Left ventricle myocardium inferior (tissue), 1 donor: Measurements from ENCODE around the gene ABI2. TPM values are rescaled to one million over a fixed set of nuclear protein-coding genes. Genes with fewer than 3 reads are reported as not detected.

Source experiments
- DNase-seq: peaks from one replicate; pipeline ENCODE4 v3.0.0-alpha.2; 2020
- H3K27ac ChIP-seq: fragments of 200-600 bp; replicated peaks from 2 replicates; pipeline ENCODE4 v1.8.0; 2021
- H3K27me3 ChIP-seq: fragments of 200-600 bp; 2 replicates; pipeline ENCODE4 v1.8.0; 2021; ENCODE audit warnings: low read depth
- H3K36me3 ChIP-seq: fragments of 200-600 bp; 2 replicates; pipeline ENCODE4 v1.8.0; 2021
- H3K4me1 ChIP-seq: fragments of 200-600 bp; 2 replicates; pipeline ENCODE4 v1.8.0; 2021
- H3K4me3 ChIP-seq: fragments of 200-600 bp; 2 replicates; pipeline ENCODE4 v1.8.0; 2021; ENCODE audit warnings: mild to moderate bottlenecking, moderate library complexity
- H3K9me3 ChIP-seq: fragments of 200-600 bp; replicated peaks from 2 replicates; pipeline ENCODE4 v1.8.0; 2021
- intact Hi-C: fragments of 100-400 bp; cut with micrococcal nuclease; formaldehyde crosslinking; loops from one replicate; pipeline ENCODE4 v1.11.0; 2022
- total RNA-seq: library from RNA; stranded (reverse); fragmentation: NEBNext Ultra II Directional; extraction: Animal tissue kit (Norgen Biotek cat#: 25700); gene quantifications from one replicate; pipeline ENCODE4 v1.2.1, GENCODE V29; 2021
- TF ChIP-seq, protein P1 (sequence below): fragments of 200-600 bp; IDR thresholded peaks from 2 replicates; pipeline ENCODE4 v1.8.0; 2021; ENCODE audit warnings: antibody characterized with exemption, mild to moderate bottlenecking, borderline replicate concordance
- donor health status: DM: no; HTN: yes; CAD: no; lungs with severe emphysema.

ABI2 gene
- total RNA-seq, 1 donor from 2014 or later: 63.1 TPM

DNA sequence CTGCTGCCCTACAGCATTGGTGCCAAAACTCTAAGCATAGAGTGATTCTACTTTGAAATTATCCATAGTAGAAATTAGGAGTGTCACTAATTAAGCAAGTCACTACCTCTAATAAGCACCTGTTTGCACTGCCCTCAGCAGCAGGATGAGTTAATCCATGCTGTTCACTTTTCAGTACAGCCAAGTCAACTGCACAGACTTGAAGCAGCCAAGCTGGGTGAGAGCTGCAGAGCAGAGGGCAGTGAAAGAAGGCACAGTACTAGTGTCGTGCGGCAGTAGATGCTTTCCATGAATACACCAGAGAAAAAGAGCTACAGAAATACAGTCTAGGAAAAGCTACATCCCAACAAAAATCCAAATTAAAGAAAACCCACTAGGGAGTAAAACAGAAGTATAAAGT lies 108.3 kb downstream of the ABI2 start:
- Histone ChIP-seq H3K27ac (no peak overlapping the region), H3K4me1 (peaks cover 26% of the 10 kb centered on the region), H3K27me3 (no peaks in the 10 kb centered on the region), H3K36me3 (peaks cover 31% of the 10 kb centered on the region), H3K9me3 (no peaks in the 10 kb centered on the region), H3K4me3 (no peak overlapping the region)
- no peak for DNase-seq
- intact Hi-C loops: loop anchor here (10.0 kb wide), 1 partner anchor 152 kb away; no protein-coding TSS in a partner anchor
- TF ChIP-seq, protein P1, sequence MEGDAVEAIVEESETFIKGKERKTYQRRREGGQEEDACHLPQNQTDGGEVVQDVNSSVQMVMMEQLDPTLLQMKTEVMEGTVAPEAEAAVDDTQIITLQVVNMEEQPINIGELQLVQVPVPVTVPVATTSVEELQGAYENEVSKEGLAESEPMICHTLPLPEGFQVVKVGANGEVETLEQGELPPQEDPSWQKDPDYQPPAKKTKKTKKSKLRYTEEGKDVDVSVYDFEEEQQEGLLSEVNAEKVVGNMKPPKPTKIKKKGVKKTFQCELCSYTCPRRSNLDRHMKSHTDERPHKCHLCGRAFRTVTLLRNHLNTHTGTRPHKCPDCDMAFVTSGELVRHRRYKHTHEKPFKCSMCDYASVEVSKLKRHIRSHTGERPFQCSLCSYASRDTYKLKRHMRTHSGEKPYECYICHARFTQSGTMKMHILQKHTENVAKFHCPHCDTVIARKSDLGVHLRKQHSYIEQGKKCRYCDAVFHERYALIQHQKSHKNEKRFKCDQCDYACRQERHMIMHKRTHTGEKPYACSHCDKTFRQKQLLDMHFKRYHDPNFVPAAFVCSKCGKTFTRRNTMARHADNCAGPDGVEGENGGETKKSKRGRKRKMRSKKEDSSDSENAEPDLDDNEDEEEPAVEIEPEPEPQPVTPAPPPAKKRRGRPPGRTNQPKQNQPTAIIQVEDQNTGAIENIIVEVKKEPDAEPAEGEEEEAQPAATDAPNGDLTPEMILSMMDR: no peak

DNA sequence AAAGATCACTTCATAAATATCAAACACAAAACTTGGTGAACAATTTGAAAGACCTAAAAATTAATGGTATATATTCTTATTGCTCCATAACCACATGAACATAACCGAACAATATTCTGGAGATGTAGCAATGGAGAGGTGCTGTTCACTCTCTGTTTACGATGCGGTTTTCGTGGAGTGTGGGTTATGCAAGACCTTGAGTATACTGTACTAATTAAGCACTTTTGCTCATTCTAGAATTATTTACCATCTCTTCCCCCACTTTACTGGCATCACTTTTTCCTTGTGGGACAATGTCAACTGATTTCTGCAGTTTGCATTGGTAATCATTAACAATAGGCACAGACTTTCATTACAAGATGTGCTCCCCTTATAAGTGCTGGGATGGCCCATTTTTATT lies 109.3 kb downstream of the ABI2 start:
- no peaks in the 10 kb centered on the region for H3K27me3 ChIP-seq
- TF ChIP-seq, protein P1: no peak
- intact Hi-C loops: loop anchor here (10.0 kb wide), 1 partner anchor 153 kb away; no protein-coding TSS in a partner anchor
- H3K4me1 ChIP-seq: peaks cover 33% of the 10 kb centered on the region
- H3K27ac ChIP-seq: no peak overlapping the region
- peaks cover 36% of the 10 kb centered on the region for H3K36me3 ChIP-seq
- no peaks in the 10 kb centered on the region for H3K9me3 ChIP-seq
- DNase-seq: no peak
- no peak overlapping the region for H3K4me3 ChIP-seq

DNA sequence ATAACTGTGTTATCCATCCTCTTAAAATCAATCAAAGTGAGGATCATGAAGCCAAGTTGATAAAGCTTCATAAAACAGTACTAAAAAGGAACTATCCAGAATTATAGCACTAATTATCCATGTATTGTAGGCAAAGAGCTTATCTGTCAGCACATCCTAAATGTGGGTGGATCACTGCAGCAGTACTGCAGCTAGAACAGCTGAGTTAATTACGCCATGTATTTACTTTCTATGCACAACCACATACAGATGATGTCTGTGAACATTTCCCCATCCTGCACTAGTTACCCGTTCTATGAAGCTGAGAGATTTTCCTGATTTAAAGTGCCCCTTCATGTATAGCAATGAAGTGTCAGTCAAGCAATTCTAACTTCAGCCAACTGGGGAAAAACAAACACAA lies 110.3 kb downstream of the ABI2 start:
- no peak overlapping the region for H3K27ac ChIP-seq
- H3K27me3 ChIP-seq: no peaks in the 10 kb centered on the region
- H3K9me3 ChIP-seq: no peaks in the 10 kb centered on the region
- H3K4me1 ChIP-seq: peaks cover 42% of the 10 kb centered on the region
- no peak for DNase-seq
- H3K36me3 ChIP-seq: peaks cover 45% of the 10 kb centered on the region
- H3K4me3 ChIP-seq: no peak overlapping the region
- intact Hi-C loops: loop anchor here (10.0 kb wide), 1 partner anchor 154 kb away; no protein-coding TSS in a partner anchor
- TF ChIP-seq, protein P1: no peak

DNA sequence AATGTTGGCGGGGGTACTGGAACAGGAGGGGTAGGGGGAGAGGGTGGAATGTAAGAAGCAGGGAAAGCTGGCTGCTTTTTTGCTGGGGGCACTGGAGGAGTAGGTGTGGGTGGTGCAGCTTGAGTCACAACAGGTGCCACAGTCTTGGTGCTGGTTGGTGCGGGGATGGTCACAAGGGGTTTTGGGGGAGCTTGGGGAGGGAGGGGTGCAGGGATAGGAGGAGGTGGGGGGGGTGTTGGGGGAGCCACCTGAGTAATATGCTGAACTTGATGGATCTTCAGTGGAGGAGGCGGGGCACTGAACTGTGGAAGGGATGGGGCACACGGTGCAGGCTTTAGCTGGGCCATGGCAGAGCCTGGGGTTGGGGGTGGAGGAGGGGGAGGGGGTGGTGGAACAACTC lies 112.5 kb downstream of the ABI2 start:
- Histone ChIP-seq H3K9me3 (no peaks in the 10 kb centered on the region), H3K27ac (no peak overlapping the region), H3K4me3 (no peak overlapping the region), H3K27me3 (no peaks in the 10 kb centered on the region), H3K36me3 (peaks cover 59% of the 10 kb centered on the region), H3K4me1 (peaks cover 54% of the 10 kb centered on the region)
- TF ChIP-seq, protein P1: no peak
- intact Hi-C loops: no loop called here
- DNase-seq: no peak

DNA sequence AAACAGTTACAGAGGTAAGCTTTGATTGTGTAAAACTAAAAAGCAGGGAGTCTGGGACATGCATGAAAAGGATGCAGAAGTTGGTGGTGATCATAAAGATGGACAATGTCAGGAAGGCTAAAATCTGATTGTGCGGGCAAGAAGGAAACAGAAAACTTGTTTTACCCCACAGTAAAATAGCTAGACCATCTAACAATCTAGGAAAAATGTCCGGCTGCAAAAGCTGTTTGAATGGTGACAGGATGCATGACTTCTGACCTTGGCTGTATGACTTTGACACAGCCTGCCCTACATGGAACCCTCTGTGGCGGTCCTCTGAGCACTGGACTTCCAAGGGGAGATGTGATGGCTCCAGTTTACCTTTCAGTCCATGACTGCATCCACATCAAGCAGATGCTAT lies 113.3 kb downstream of the ABI2 start:
- no peak for DNase-seq
- Histone ChIP-seq H3K4me1 (peaks cover 58% of the 10 kb centered on the region), H3K4me3 (no peak overlapping the region), H3K27ac (no peak overlapping the region), H3K36me3 (peaks cover 66% of the 10 kb centered on the region), H3K9me3 (no peaks in the 10 kb centered on the region), H3K27me3 (no peaks in the 10 kb centered on the region)
- TF ChIP-seq, protein P1: no peak
- intact Hi-C loops: no loop called here
